COLO829 (cell line): ENCODE measurements around the gene TNIP1.

ENCODE experiments used
- DNase-seq: peaks from one replicate; pipeline ENCODE4 v3.0.0; 2012; ENCODE audit warnings: low spot score

TNIP1 gene

GRCh38 chr5:151083081-151083676 lies 2.3 kb upstream of the TNIP1 start:
- DNase-seq = no peak

GRCh38 chr5:151082282-151082902 lies 1.6 kb upstream of the TNIP1 start:
- no peak for DNase-seq

- DNase-seq = no peak
Measured at GRCh38 chr5:151081431-151082281, 822 bp upstream of the TNIP1 start.

GRCh38 chr5:151079838-151080612 lies 809 bp downstream of the TNIP1 start:
- DNase-seq = no peak

- no peak for DNase-seq
Measured at GRCh38 chr5:151078490-151079262, 2.2 kb downstream of the TNIP1 start.

- no peak for DNase-seq
Measured at GRCh38 chr5:151077967-151078366, 2.9 kb downstream of the TNIP1 start.

- no peak for DNase-seq
Measured at GRCh38 chr5:151077419-151077818, 3.4 kb downstream of the TNIP1 start.

- DNase-seq = no peak
Measured at GRCh38 chr5:151076616-151077015, 4.2 kb downstream of the TNIP1 start.

- no peak for DNase-seq
Measured at GRCh38 chr5:151075698-151076331, 5.0 kb downstream of the TNIP1 start.

GRCh38 chr5:151074557-151074956 lies 6.3 kb downstream of the TNIP1 start:
- DNase-seq = no peak

- DNase-seq = no peak
Measured at GRCh38 chr5:151073280-151073679, 7.6 kb downstream of the TNIP1 start.

- no peak for DNase-seq
Measured at GRCh38 chr5:151072630-151073025, 8.2 kb downstream of the TNIP1 start.

GRCh38 chr5:151071848-151072629 lies 8.8 kb downstream of the TNIP1 start:
- no peak for DNase-seq

- no peak for DNase-seq
Measured at GRCh38 chr5:151071021-151071420, 9.8 kb downstream of the TNIP1 start.

- no peak for DNase-seq
Measured at GRCh38 chr5:151070449-151070848, 10.4 kb downstream of the TNIP1 start.

- DNase-seq = no peak
Measured at GRCh38 chr5:151068433-151069197, 12.2 kb downstream of the TNIP1 start.

- no peak for DNase-seq
Measured at GRCh38 chr5:151067632-151068432, 13.0 kb downstream of the TNIP1 start.

- DNase-seq = no peak
Measured at GRCh38 chr5:151066920-151067319, 13.9 kb downstream of the TNIP1 start.

- DNase-seq = no peak
Measured at GRCh38 chr5:151065609-151066008, 15.2 kb downstream of the TNIP1 start.
